ENCODE results near the gene ASB3. TPM values are rescaled to one million over a fixed set of nuclear protein-coding genes. Genes with fewer than 3 reads are reported as not detected.
"Not testable (repeated sequence)": the region's sequence is repeated elsewhere in the genome, so short reads cannot be mapped to it uniquely, and the experiment has no call there.

The ASB3 gene
- total RNA-seq, 2 donors from 2014 or later = 29.6 to 31.7 TPM

DNA sequence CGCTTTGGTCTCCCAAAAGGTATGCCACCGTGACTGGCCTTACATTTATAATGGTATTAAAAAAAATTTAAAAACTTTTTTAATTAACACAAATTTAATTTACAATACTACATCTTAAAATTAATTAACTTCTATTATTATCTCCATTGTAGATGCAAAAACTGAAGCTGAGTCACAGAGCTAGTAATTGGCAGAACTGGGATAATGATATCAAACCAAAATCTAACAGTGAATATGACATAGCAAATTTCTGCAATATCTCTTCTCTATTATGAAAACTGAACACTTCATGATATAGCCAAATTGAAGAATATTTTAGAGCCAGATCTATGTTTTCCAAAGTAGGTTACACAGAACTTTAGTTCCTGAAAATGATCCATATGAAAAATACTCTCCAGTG is 85.5 kb downstream of the ASB3 start:
- Mint-ChIP-seq H3K36me3 (ENCODE audit: insufficient read depth in 2 of 2) (peaks cover 14 to 20% of the 10 kb centered on the region in 2 donors), H3K4me1 (ENCODE audit: low read depth) (no peaks in the 10 kb centered on the region), H3K27ac (no peak overlapping the region), H3K9me3 (no peaks in the 10 kb centered on the region), H3K27me3 (ENCODE audit: low read depth) (no peaks in the 10 kb centered on the region), H3K4me3 (no peak overlapping the region)
- no peak for ATAC-seq (replicated peaks in 1 of 2)
- DNase-seq = no peak

DNA sequence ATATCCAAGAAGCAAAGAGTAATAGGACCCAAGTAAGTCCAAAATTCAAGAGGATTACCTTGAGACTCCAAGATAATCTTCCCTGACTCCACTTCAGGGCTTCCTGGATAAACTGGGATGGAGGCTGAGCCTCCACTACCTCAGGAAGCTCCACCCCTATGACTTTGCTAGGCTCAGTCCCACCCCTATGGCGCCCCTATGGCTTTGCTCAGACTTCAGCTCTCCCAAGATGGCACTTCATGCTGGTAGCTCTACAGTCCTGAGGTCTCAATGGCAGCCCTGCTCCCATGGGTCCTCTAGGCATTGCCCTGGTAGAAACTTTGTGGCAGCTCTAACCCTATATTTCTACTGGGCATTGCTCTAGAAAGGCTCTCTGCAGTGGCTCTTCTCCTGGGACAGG is 89.1 kb downstream of the ASB3 start:
- H3K4me3 Mint-ChIP-seq = no peak overlapping the region
- H3K27ac Mint-ChIP-seq = no peak overlapping the region
- no peak for ATAC-seq (replicated peaks in 1 of 2)
- H3K4me1 Mint-ChIP-seq (ENCODE audit: low read depth) = no peaks in the 10 kb centered on the region
- H3K9me3 Mint-ChIP-seq = no peaks in the 10 kb centered on the region
- peaks cover 12 to 20% of the 10 kb centered on the region in 2 donors for H3K36me3 Mint-ChIP-seq (ENCODE audit: insufficient read depth in 2 of 2)
- H3K27me3 Mint-ChIP-seq (ENCODE audit: low read depth) = no peaks in the 10 kb centered on the region
- DNase-seq = no peak

DNA sequence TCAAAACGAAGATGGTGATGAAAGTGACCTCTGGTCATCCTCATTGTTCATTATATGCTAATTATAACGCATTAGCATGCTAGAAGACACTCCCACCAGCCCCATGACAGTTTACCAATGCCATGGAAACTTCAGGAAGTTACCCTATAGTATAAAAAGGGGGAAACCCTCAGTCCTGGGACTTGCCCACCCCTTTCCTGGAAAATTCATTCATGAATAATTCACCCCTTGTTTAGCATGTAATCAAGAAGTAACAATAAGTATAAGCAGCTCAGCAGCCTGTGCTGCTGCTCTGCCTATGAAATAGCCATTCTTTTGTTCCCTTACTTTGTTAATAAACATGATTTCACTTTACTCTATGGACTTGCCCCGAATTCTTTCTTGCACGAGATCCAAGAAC is 89.7 kb downstream of the ASB3 start:
- Mint-ChIP-seq H3K36me3 (ENCODE audit: insufficient read depth in 2 of 2) (peaks cover 12 to 20% of the 10 kb centered on the region in 2 donors), H3K4me1 (ENCODE audit: low read depth) (no peaks in the 10 kb centered on the region), H3K9me3 (no peaks in the 10 kb centered on the region), H3K27ac (no peak overlapping the region), H3K4me3 (no peak overlapping the region), H3K27me3 (ENCODE audit: low read depth) (no peaks in the 10 kb centered on the region)
- ATAC-seq (replicated peaks in 1 of 2) (no peak), DNase-seq (no peak)

DNA sequence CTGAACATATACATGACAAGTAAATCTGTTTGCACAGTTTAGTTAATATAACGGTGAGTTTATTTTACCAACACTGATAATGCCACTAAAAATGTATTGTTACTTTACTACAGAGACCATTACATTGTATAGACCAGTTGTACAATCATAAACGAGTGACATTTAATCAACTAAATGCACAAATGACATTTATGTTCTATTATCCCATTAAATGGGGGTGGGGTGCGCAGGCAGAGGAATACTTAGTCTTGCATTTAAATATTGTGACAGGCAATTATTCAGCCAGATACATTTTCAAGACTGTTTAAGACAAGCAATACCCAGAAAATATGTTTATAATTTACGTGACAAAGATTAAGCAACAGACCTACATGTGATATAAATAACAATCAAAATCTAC is 91.2 kb downstream of the ASB3 start:
- Mint-ChIP-seq H3K36me3 (ENCODE audit: insufficient read depth in 2 of 2) (peaks cover 11 to 20% of the 10 kb centered on the region in 2 donors), H3K4me3 (no peak overlapping the region), H3K9me3 (no peaks in the 10 kb centered on the region), H3K27me3 (ENCODE audit: low read depth) (no peaks in the 10 kb centered on the region), H3K27ac (no peak overlapping the region), H3K4me1 (ENCODE audit: low read depth) (peaks cover 5% of the 10 kb centered on the region)
- ATAC-seq (replicated peaks in 1 of 2) (no peak), DNase-seq (no peak)

DNA sequence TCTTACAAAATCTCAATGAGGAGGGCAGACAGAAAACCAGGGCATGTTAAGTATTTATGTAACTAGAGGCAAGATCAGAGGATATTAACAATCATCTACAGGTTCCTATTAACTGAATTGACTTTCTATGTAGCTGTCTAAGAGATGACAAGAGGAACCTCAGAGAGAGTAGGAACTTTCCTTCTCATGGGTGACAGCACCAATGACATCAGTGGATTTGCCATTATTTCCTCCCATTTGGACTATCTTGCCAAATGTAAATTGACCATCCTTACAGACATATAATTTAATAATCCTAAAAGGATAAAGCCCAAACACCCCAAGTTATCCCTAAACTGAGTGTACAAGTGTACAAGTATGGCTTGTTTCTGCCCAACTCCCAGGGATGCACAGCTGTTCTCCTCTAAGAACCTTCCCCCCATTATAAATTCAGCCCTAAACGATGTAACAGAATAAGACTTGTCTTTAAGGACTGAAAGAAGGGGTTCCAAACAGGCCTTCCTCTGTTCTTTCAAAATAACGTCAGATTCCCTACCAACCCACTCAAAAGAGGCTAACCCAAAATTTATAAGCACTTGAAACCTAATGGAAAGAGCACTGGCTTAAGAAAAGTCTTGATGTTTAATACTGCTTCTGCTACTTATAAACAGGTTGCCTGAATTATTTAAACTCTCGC is 92.5 kb downstream of the ASB3 start:
- peaks cover 7 to 9% of the 10 kb centered on the region in 2 donors for H3K36me3 Mint-ChIP-seq (ENCODE audit: insufficient read depth in 2 of 2)
- H3K27ac Mint-ChIP-seq = no peak overlapping the region
- H3K4me3 Mint-ChIP-seq = no peak overlapping the region
- peaks cover 5% of the 10 kb centered on the region for H3K4me1 Mint-ChIP-seq (ENCODE audit: low read depth)
- ATAC-seq (replicated peaks in 1 of 2) (no peak), DNase-seq (no peak)
- H3K9me3 Mint-ChIP-seq = no peaks in the 10 kb centered on the region
- no peaks in the 10 kb centered on the region for H3K27me3 Mint-ChIP-seq (ENCODE audit: low read depth)

DNA sequence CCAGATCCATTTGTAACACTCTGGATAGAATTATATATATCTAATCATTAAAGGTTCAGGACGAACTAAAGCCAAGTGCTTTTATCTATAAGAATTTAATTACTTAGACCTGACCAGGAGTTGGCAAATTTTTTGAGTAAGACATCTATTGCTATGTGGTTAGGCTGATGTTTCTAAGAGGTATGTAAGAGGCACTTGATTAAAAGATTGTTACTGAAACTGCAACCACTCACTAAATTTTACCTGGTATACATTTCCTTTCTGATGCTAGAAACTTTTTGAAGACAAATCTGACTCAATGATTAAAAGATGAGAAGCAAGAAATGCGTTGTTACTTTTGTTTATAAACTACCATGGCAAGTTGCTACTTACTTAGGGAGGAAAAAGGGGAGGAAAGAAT is 95.9 kb downstream of the ASB3 start:
- no peaks in the 10 kb centered on the region for H3K27me3 Mint-ChIP-seq (ENCODE audit: low read depth)
- no peaks in the 10 kb centered on the region for H3K9me3 Mint-ChIP-seq
- no peak overlapping the region for H3K4me3 Mint-ChIP-seq
- peaks cover 0 to 2% of the 10 kb centered on the region in 2 donors for H3K36me3 Mint-ChIP-seq (ENCODE audit: insufficient read depth in 2 of 2)
- no peak overlapping the region for H3K27ac Mint-ChIP-seq
- H3K4me1 Mint-ChIP-seq (ENCODE audit: low read depth) = peaks cover 5% of the 10 kb centered on the region
- ATAC-seq (replicated peaks in 1 of 2) = no peak
- no peak for DNase-seq

DNA sequence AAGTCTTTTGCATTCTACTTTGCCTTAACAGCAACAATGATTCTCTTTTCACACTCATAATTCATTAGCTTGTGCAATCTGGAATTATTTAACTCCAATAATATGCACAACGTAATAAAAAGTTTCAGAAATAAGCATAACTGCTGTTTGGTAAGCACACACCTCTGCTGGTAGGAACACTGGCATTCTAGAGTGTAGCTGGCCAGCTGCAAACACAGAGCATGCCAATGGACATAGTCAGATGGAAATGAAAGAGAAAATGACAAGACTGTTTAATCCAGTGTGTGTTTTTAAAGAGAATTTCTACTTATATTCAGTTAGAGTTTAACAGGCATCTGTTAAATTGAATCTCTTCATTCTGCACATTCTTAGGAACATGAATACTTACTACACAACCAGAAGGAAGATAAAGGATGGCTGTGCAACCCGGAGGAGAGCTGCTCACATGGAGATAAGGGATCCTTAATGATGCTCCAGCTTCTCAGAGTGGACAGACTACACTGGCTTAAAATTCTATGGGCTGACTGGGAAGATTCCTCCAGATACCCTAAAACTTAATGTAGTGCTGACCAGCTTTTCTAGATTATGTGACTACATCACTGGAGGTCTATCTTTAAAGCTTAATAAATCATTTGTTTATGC is 113.8 kb downstream of the ASB3 start:
- Mint-ChIP-seq H3K36me3 (ENCODE audit: insufficient read depth in 2 of 2) (peaks cover 0 to 7% of the 10 kb centered on the region in 2 donors), H3K4me1 (ENCODE audit: low read depth) (no peaks in the 10 kb centered on the region), H3K9me3 (peaks cover 0 to 3% of the 10 kb centered on the region in 2 donors), H3K27ac (no peak overlapping the region), H3K4me3 (no peak overlapping the region), H3K27me3 (ENCODE audit: low read depth) (no peaks in the 10 kb centered on the region)
- ATAC-seq (replicated peaks in 1 of 2) (no peak), DNase-seq (no peak)

DNA sequence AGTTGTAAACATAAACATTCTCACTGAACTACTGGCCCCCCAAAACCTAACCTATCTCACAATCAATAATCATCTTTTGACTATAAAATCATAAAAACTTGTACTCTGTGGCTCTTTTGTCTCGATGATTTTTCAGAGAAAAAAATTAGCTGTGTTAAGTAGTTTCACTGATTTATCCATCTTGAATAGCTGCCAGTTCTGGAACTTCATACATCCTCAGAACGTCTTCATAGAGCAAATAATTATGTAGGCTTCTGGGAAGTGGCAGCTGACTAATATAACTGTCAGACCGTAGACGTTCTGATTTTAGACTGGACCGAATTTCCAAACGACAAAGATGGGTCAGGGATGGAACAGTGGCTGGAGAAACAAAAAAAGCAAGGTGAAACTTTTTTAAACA is 116.4 kb downstream of the ASB3 start:
- H3K27ac Mint-ChIP-seq = no peak overlapping the region
- peaks cover 0 to 5% of the 10 kb centered on the region in 2 donors for H3K9me3 Mint-ChIP-seq
- DNase-seq = no peak
- no peak overlapping the region for H3K4me3 Mint-ChIP-seq
- no peaks in the 10 kb centered on the region for H3K27me3 Mint-ChIP-seq (ENCODE audit: low read depth)
- no peak for ATAC-seq (replicated peaks in 1 of 2)
- H3K4me1 Mint-ChIP-seq (ENCODE audit: low read depth) = no peaks in the 10 kb centered on the region
- H3K36me3 Mint-ChIP-seq (ENCODE audit: insufficient read depth in 2 of 2) = peaks cover 8 to 13% of the 10 kb centered on the region in 2 donors

DNA sequence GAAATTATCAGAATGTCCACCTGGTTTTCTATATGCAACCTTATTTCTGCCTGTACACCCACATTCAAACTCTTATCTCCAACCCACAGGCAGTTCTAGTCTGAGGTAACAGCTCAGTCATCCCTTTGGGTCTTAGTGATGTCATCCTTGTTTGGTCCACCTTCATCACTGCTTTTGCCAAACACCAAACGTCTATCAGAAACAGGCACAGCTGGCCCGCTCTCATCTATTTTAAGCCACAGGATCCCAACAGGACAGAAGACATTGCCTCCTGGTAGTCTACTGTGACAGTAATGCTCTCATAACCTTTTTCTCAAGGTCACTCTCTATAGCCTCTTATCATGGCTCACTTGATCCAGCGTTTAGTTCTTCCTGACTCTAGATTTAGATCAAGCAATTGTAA is 118.1 kb downstream of the ASB3 start:
- DNase-seq = no peak
- Mint-ChIP-seq H3K4me1 (ENCODE audit: low read depth) (no peaks in the 10 kb centered on the region), H3K27ac (no peak overlapping the region), H3K9me3 (peaks cover 5 to 10% of the 10 kb centered on the region in 2 donors), H3K27me3 (ENCODE audit: low read depth) (no peaks in the 10 kb centered on the region), H3K4me3 (no peak overlapping the region), H3K36me3 (ENCODE audit: insufficient read depth in 2 of 2) (peaks cover 15 to 16% of the 10 kb centered on the region in 2 donors)
- no peak for ATAC-seq (replicated peaks in 1 of 2)

DNA sequence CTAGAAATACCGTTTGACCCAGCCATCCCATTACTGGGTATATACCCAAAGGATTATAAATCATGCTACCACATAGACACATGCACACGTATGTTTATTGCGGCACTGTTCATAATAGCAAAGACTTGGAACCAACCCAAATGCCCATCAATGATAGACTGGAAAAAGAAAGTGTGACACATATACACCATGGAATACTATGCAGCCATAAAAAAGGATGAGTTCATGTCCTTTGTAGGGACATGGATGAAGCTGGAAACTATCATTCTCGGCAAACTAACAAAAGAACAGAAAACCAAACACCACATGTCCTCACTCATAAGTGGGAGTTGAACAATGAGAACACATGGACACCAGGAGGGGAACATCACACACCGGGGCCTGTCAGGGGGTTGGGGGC is 119.6 kb downstream of the ASB3 start:
- not testable (repeated sequence) for H3K9me3 Mint-ChIP-seq; ATAC-seq (replicated peaks in 1 of 2); H3K4me3 Mint-ChIP-seq; H3K27me3 Mint-ChIP-seq (ENCODE audit: low read depth); DNase-seq; H3K4me1 Mint-ChIP-seq (ENCODE audit: low read depth); H3K27ac Mint-ChIP-seq
- H3K36me3 Mint-ChIP-seq (ENCODE audit: insufficient read depth in 2 of 2) = peaks cover 16% of the 10 kb centered on the region in 2 donors

DNA sequence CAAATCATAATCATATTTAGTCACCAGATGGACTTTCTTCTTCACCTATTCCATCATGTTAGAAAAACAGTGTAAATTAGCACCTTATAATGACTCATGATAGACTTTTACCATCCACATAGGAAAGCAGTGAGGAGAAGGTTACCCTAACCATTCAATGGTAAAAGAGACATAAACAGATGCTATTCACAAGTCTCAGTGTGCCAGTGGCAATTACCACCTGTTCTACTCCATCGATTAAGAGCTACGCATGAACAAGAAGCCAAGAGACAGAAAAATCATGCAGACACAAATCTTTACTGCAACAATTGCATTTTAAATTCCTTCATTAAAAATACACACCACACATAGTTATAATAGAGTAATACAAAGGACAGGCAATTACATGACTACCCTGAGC is 125.9 kb downstream of the ASB3 start:
- Mint-ChIP-seq H3K27ac (no peak overlapping the region), H3K36me3 (ENCODE audit: insufficient read depth in 2 of 2) (peaks cover 4 to 11% of the 10 kb centered on the region in 2 donors), H3K27me3 (ENCODE audit: low read depth) (no peaks in the 10 kb centered on the region), H3K4me1 (ENCODE audit: low read depth) (no peaks in the 10 kb centered on the region), H3K4me3 (no peak overlapping the region), H3K9me3 (peaks cover 5 to 6% of the 10 kb centered on the region in 2 donors)
- no peak for DNase-seq
- no peak for ATAC-seq (replicated peaks in 1 of 2)

DNA sequence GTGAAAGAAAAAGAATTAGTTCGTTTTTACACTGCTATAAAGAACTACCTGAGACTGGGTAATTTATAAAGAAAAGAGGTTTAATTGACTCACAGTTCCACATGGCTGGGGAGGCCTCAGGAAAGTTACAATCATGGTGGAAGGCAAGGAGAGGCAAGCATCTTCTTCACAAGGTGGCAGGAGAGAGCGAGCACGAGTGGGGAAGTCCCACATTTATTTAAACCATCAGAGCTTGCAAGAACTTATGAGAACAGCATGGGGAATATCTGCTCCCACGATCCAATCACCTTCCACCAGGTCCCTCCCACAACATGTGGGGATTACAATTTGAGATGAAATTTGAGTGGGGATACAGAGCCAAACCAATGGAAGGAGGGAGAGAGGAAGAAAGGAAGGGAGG is 128.3 kb downstream of the ASB3 start:
- not testable (repeated sequence) for H3K9me3 Mint-ChIP-seq; H3K27me3 Mint-ChIP-seq (ENCODE audit: low read depth); DNase-seq; ATAC-seq (replicated peaks in 1 of 2); H3K27ac Mint-ChIP-seq; H3K4me3 Mint-ChIP-seq; H3K36me3 Mint-ChIP-seq (ENCODE audit: insufficient read depth in 2 of 2); H3K4me1 Mint-ChIP-seq (ENCODE audit: low read depth)

DNA sequence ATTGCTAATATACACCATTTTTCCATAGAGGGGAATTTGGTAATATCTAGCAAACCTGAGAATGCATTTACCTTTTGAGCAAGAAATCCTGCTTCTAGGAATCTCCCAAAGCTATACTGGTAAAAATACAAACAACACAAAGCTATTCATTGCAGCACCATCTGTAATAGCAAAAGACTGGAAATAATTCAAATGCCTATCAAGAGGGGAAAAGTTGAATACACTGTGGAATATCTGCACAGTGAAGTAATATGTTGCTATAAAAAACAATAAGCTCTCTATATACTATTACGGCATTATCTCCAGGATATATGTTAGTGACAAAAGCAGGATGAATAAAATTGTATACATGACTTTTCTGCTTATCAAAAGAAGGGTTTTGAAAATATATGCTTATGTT is 131.5 kb downstream of the ASB3 start:
- Mint-ChIP-seq H3K27me3 (ENCODE audit: low read depth) (no peaks in the 10 kb centered on the region), H3K36me3 (ENCODE audit: insufficient read depth in 2 of 2) (no peaks in the 10 kb centered on the region), H3K4me1 (ENCODE audit: low read depth) (no peaks in the 10 kb centered on the region), H3K4me3 (no peak overlapping the region), H3K9me3 (peaks cover 0 to 1% of the 10 kb centered on the region in 2 donors), H3K27ac (no peak overlapping the region)
- ATAC-seq (replicated peaks in 1 of 2) (no peak), DNase-seq (no peak)

DNA sequence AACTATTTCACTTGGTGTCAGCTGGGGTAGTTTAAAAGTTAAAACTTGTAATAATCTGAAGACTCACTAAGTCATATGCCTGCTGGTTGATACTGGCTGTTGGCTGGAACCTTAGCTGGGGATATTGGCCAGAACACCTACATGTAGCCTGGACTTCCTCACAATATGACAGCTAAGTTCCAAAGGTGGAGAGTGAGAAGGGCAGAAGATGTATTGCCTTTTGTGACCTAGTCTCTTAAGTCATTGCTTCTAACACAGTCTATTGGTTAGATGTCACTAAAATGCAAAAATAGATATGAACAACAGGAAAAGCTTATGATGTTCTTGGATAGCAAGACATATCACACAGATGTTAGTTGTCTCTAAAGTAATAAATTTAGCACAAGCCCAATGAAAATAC is 132.4 kb downstream of the ASB3 start:
- H3K27ac Mint-ChIP-seq = no peak overlapping the region
- peaks cover 4% of the 10 kb centered on the region for H3K27me3 Mint-ChIP-seq (ENCODE audit: low read depth)
- no peaks in the 10 kb centered on the region for H3K36me3 Mint-ChIP-seq (ENCODE audit: insufficient read depth in 2 of 2)
- H3K9me3 Mint-ChIP-seq = peaks cover 0 to 1% of the 10 kb centered on the region in 2 donors
- H3K4me3 Mint-ChIP-seq = no peak overlapping the region
- H3K4me1 Mint-ChIP-seq (ENCODE audit: low read depth) = no peaks in the 10 kb centered on the region
- ATAC-seq (replicated peaks in 1 of 2) = no peak
- no peak for DNase-seq
